Fibroblast of skin of right quadriceps (primary cell): ENCODE results near the gene NAA25.
A peak's percentile ranks its signal among the peaks of the same experiment; 100 is the strongest.
"Not testable (repeated sequence)": the region's sequence is repeated elsewhere in the genome, so short reads cannot be mapped to it uniquely, and the experiment has no call there.

Experiments
- DNase-seq: peaks from one replicate; pipeline ENCODE4 v3.0.0-alpha.2; 2013

NAA25 gene

GRCh38 chr12:112049351-112049750, 59.2 kb downstream of the NAA25 start:
- DNase-seq, result no peak

- DNase-seq, result no peak
Observed at GRCh38 chr12:112046003-112046402, 62.6 kb downstream of the NAA25 start.

DNA sequence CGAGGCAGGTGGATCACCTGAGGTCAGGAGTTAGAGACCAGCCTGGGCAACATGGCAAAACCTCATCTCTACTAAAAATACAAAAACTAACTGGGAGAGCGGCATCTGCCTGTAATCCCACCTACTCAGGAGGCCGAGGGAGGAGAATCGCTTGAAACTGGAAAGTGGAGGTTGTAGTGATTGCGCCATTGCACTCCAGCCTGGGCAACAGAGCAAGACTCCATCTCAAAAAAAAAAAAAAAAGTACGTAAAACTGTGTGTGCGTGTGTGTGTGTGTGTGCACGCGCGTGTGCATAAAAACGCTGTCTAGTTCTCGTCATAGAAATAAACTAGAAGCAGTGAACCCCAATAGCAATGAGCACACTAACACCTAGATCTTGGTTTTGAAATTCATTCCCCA, 72.0 kb downstream of the NAA25 start:
- not testable (repeated sequence) for DNase-seq

GRCh38 chr12:112035219-112035785, 73.3 kb downstream of the NAA25 start:
- no peak for DNase-seq

DNA sequence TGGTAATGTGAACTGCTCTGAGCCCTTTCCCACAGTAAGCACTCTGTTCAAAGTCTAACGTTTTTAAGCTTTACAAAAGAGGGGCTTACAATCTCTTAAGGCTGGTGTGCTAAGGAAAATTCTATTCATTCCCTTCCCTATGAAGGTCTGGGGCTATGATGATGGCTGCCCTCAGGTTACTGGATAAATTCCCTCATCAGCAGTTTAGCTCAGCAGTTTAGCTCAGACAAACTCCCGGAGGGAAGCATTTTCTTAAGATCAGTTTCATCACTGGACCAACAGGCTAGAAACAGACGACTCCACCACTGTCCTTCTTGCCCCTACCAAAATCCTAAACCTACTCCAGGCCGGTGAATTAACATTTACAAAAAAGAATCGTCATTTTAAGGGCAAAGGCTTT, 76.3 kb downstream of the NAA25 start:
- no peak for DNase-seq

GRCh38 chr12:112031472-112031871, 77.1 kb downstream of the NAA25 start:
- DNase-seq, result no peak

DNA sequence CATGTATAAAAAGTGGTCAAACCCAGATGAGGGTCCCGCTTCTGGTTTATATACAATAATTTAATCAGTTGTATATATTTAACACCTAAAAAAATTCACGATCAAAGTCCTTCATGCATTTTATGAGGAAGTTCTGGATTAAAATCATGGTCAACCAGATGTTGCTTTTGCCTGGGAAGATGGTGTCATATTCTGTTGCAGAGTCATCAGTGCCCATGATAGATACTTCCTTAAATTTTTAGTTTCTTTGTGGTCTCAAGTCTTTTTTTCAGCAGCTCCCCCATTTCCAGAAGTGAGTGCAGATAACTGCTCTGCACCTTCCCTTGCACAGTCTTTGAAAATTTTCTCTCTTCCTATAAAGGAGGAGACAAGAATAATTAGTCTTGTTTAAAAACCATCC, 79.3 kb downstream of the NAA25 start:
- no peak for DNase-seq

- DNase-seq, result no peak
Observed at GRCh38 chr12:112025808-112026375, 82.7 kb downstream of the NAA25 start.

DNA sequence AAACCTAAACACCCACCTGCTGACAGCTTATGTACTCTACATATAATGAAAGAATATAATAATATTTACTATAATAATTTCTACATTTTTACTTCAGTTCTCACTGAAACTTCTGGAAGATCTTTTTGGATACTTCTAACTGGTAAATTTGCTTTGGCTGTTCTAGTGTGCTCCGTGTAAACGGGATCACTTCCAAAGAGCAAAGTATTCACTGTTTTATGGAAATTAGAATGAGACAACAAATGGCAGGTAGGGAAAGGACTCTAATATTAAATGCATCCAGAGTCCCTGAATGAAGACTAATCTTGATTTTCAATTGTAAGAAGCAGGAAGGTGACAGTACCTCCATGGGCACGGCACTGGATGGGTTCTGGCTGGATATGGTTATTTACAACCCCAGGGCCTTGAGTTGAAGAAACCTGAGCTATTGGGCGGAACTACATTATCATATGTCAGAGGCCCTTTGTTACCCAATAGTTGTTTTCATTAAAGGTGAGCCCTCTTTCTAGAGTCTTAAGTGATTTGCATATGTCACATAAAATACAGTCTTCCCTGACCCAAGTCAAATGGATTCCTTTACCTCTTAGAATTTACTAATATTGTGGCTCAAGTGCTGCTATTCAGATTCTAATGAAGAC, 84.7 kb downstream of the NAA25 start:
- no peak for DNase-seq

DNA sequence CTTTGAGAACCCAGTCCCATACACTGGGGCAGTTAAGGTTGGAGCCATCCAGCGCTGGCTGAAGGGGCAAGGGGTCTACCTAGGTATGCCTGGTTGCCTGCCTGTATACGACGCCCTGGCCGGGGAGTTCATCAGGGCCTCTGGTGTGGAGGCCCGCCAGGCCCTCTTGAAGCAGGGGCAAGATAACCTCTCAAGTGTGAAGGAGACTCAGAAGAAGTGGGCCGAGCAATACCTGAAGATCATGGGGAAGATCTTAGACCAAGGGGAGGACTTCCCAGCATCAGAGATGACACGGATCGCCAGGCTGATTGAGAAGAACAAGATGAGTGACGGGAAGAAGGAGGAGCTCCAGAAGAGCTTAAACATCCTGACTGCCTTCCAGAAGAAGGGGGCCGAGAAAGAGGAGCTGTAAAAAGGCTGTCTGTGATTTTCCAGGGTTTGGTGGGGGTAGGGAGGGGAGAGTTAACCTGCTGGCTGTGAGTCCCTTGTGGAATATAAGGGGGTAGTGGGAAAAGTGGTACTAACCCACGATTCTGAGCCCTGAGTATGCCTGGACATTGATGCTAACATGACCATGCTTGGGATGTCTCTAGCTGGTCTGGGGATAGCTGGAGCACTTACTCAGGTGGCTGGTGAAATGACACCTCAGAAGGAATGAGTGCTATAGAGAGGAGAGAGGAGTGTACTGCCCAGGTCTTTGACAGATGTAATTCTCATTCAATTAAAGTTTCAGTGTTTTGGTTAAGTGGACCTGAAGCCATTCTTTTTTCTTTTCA, 86.2 kb downstream of the NAA25 start:
- no peak for DNase-seq

GRCh38 chr12:112020947-112021457, 87.6 kb downstream of the NAA25 start:
- no peak for DNase-seq

DNA sequence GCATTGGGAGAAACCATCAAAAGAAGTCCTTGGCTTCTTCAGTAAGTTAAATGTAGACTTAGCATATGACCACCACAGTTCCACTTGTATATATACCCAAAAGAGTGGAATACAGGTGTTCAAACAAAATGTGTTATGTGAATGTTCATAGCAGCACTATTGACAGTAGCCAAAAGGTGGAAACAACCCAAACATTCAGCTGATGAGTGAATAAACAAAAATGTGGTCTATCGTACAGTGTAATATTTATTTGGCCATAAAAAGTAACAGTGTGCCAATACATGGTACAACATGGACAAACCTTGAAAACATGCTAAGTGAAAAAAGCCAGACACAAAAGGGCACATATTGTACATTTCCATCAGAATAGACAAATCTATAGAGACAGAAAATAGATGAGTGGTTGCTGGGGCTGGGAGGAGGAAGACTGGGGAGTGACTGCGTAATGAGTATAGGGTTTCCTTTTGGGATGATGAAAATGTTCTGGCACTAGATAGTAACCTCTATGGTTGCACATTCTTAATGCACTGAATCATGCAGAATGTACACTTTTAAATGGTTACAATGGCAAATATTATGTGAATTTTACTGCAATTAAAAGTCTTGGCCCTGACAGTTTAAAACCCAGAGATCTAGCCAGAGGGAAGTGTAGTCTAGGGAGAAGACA, 89.9 kb downstream of the NAA25 start:
- peak; percentile 88 for DNase-seq

DNA sequence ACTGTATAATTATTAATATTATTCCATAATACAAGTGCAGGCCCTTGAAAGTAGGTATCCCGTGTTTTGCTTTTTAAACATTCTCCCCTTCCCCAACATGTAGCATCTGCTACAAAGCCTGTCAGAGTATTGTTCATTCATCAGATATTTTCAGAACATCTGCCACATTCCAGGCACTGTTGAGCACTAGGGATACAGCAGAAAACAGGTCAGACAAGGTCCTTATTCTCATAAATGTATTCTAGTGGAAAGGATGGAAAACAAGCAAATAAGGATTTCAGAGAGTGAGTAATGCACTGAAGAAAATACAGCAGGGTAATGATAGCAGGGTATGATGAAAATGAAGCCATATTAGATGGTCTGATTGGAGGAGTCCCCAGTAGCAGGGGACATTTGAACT, 91.5 kb downstream of the NAA25 start:
- no peak for DNase-seq

- DNase-seq, result no peak
Observed at GRCh38 chr12:112015938-112016337, 92.6 kb downstream of the NAA25 start.

GRCh38 chr12:112013601-112014402, 94.8 kb downstream of the NAA25 start:
- peak; percentile 76 for DNase-seq

GRCh38 chr12:112012775-112013600, 95.6 kb downstream of the NAA25 start, which contains the start of the genes ERP29 and TMEM116:
Gene ERP29, plus strand, starts transcription at chr12:112013426. Its CDS starts 40 bp downstream, at chr12:112013466.
Gene TMEM116, minus strand, starts transcription at chr12:112013165. Its CDS starts 7,895 bp downstream, at chr12:112005270.
- DNase-seq, result peak; percentile 99

DNA sequence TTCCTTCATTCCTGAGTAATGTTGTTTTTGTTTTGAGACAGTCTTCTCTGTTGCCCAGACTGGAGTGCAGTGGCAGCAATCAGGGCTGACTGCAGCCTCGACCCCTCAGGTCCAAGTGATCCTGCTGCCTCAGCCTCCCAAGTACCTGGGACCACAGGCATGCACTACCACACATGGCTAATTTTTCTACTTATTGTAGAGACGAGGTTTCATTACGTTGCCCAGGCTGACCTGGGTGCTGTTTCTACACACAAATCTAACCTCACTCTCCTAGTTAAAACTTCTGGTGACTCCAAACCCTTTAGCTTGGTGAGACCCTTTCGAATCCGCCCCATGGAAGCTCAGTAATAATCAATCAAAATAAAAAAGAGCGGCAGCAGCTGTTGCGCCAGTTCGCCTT, 96.9 kb downstream of the NAA25 start:
- DNase-seq, result no peak

- DNase-seq, result no peak
Observed at GRCh38 chr12:112010415-112011344, 97.9 kb downstream of the NAA25 start.

DNA sequence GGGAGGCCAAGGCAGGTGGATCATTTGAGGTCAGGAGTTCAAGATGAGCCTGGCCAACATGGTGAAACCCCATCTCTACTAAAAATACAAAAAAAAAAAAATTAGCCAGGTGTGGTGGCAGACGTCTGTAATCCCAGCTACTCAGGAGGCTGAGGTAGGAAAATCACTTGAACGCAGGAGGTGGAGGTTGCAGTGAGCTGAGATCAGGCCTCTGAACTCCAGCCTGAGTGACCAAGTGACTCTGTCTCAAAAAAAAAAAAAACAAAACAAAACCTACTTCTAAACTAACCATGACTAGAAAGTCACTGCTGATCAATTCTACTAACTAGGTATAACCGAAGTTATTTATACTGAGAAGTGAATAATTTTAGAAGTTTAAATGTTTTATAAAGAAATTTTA, 99.0 kb downstream of the NAA25 start:
- DNase-seq, result not testable (repeated sequence)

GRCh38 chr12:112008918-112009317, 99.7 kb downstream of the NAA25 start:
- DNase-seq, result no peak
